Skeletal muscle satellite cell (primary cell): Measurements from ENCODE around the gene FBXO34.
A peak's percentile ranks its signal among the peaks of the same experiment; 100 is the strongest.

Source experiments
- H3K27me3 ChIP-seq: 2 replicates; pipeline ENCODE4 v1.7.0; 2013; ENCODE audit warnings: low read length; ENCODE audit not compliant: control insufficient read depth, insufficient read depth
- H3K36me3 ChIP-seq: 2 replicates; pipeline ENCODE4 v1.7.0; 2013; ENCODE audit warnings: mild to moderate bottlenecking, control low read depth, low read length; ENCODE audit not compliant: insufficient read depth
- H3K4me1 ChIP-seq: 2 replicates; pipeline ENCODE4 v1.7.0; 2013; ENCODE audit warnings: low read length; ENCODE audit not compliant: control insufficient read depth, insufficient read depth
- H3K4me2 ChIP-seq: 2 replicates; pipeline ENCODE4 v1.7.0; 2013; ENCODE audit warnings: mild to moderate bottlenecking, low read length
- H3K4me3 ChIP-seq: 2 replicates; pipeline ENCODE4 v1.7.0; 2013; ENCODE audit warnings: low read length
- H3K9ac ChIP-seq: 2 replicates; pipeline ENCODE4 v1.7.0; 2013; ENCODE audit warnings: mild to moderate bottlenecking, low read depth, low read length, moderate library complexity
- H3K9me3 ChIP-seq: replicated peaks from 2 replicates; pipeline ENCODE4 v1.7.0; 2013; ENCODE audit warnings: mild to moderate bottlenecking, control low read depth, low read length

The FBXO34 gene

DNA sequence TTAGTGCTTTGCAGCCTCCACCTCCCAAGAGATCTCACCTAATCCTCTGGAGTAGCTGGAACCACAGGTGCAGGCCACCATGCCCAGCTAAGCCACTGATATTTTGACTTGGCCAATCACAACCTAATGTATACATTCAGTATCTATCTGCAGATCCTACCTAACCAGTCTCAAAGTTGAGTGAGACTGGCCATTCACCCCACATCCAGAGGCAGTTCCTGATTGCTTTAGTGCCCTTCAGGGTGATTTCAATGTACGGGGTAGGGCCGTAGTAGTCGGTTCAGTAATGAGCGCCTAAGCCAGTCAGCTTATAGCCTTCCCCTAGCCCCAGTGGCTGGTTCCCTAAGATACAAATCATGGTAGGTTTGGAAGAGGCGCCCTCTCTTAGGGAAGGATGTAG, 27.4 kb upstream of the FBXO34 start:
- Histone ChIP-seq H3K4me2 (no peak overlapping the region), H3K27me3 (peaks cover 54% of the 10 kb centered on the region), H3K9ac (no peak overlapping the region), H3K36me3 (no peaks in the 10 kb centered on the region), H3K4me3 (no peak overlapping the region), H3K4me1 (no peaks in the 10 kb centered on the region), H3K9me3 (no peaks in the 10 kb centered on the region)

GRCh38 chr14:55245657-55246268, 25.5 kb upstream of the FBXO34 start:
- Histone ChIP-seq H3K9me3 (no peaks in the 10 kb centered on the region), H3K4me1 (no peaks in the 10 kb centered on the region), H3K9ac (no peak overlapping the region), H3K36me3 (no peaks in the 10 kb centered on the region), H3K27me3 (peaks cover 55% of the 10 kb centered on the region), H3K4me3 (no peak overlapping the region), H3K4me2 (no peak overlapping the region)

DNA sequence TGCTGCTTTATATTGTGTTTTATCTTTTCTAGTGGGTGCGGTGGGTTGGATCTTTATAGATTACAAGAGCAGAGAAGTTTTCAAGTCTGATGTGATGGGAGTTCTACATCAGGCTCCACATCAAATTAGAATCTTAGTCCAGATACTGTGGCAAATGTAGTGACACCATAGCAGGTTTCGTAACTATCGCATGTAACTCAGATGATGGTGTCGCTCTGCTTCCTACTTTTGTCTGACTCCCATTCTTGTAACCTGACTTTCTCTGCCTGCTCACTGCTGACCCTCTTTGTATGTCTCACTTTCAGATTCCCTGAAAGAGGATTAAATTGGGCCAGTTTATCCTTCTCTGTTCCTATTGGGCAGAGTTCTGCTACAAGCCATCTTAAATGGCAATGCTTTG, 22.8 kb upstream of the FBXO34 start:
- no peak overlapping the region for H3K4me2 ChIP-seq
- H3K27me3 ChIP-seq = peaks cover 55% of the 10 kb centered on the region
- no peak overlapping the region for H3K9ac ChIP-seq
- H3K36me3 ChIP-seq = no peaks in the 10 kb centered on the region
- no peaks in the 10 kb centered on the region for H3K4me1 ChIP-seq
- no peaks in the 10 kb centered on the region for H3K9me3 ChIP-seq
- H3K4me3 ChIP-seq = no peak overlapping the region

GRCh38 chr14:55249423-55249822, 21.8 kb upstream of the FBXO34 start:
- Histone ChIP-seq H3K4me2 (no peak overlapping the region), H3K9me3 (no peaks in the 10 kb centered on the region), H3K9ac (no peak overlapping the region), H3K27me3 (peaks cover 50% of the 10 kb centered on the region), H3K4me1 (no peaks in the 10 kb centered on the region), H3K36me3 (no peaks in the 10 kb centered on the region), H3K4me3 (no peak overlapping the region)

DNA sequence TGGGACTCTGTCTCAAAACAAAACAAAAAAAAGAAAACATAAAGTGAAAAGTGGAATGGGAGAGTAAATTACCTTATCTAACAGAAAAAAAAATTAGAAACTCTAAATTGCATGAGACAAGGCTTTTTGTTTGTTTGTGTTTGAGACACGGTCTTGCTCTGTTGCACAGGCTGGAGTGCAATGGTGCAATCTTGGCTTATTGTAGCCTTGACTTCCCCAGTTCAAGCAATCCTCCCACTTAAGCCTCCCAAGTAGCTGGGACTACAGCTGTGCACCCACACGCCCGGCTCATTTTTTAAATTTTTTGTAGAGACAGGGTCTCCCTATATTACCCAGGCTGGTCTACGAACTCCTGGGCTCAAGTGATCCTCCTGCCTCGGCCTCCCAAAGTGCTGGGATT, 17.9 kb upstream of the FBXO34 start:
- Histone ChIP-seq H3K4me3 (no peak overlapping the region), H3K4me1 (no peaks in the 10 kb centered on the region), H3K36me3 (no peaks in the 10 kb centered on the region), H3K4me2 (no peak overlapping the region), H3K9me3 (no peaks in the 10 kb centered on the region), H3K9ac (no peak overlapping the region), H3K27me3 (peaks cover 60% of the 10 kb centered on the region)

DNA sequence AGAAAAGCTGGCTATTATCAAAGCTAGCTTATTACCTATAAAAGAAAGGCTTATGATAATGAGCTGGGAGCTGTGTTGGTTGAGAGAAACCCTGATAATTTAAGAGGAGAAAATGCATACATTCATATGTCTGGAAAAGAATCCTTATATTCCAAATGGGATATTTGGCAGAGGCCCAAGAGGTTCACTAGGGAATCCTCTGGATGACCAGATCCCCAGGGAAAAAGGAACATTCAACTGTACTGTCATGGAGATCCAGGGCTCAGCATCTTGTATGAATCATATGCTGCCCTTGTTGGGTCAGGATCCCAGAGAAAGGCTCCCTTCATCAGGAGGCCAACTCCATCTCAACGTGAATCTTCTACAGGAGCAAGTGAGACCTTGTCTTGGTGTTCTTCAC, 16.6 kb upstream of the FBXO34 start:
- no peak overlapping the region for H3K4me2 ChIP-seq
- no peaks in the 10 kb centered on the region for H3K36me3 ChIP-seq
- no peaks in the 10 kb centered on the region for H3K9me3 ChIP-seq
- peaks cover 56% of the 10 kb centered on the region for H3K27me3 ChIP-seq
- no peak overlapping the region for H3K4me3 ChIP-seq
- H3K4me1 ChIP-seq = no peaks in the 10 kb centered on the region
- H3K9ac ChIP-seq = no peak overlapping the region

GRCh38 chr14:55255979-55256378, 15.2 kb upstream of the FBXO34 start:
- H3K9ac ChIP-seq = no peak overlapping the region
- no peaks in the 10 kb centered on the region for H3K9me3 ChIP-seq
- H3K4me2 ChIP-seq = no peak overlapping the region
- no peaks in the 10 kb centered on the region for H3K4me1 ChIP-seq
- no peaks in the 10 kb centered on the region for H3K36me3 ChIP-seq
- H3K4me3 ChIP-seq = no peak overlapping the region
- peaks cover 64% of the 10 kb centered on the region for H3K27me3 ChIP-seq

DNA sequence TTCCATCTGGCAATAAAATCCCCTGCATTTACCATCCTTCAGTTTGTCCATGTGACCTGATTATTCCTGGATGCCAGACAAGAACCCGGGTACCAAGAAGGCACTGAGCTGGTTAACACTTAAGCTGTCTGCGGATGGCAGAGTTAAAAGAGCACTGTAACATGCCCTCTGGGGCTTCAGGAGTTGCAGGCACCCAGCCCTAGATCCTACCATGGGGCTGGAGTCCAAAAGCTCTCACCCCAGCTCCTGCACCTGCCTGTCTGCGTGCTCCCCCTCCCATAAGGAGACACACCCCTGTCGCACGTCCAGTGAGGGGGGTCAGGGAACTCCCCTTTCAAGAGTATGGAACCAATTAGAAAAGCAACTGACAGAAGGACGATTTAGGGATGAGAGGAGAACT, 14.6 kb upstream of the FBXO34 start:
- no peak overlapping the region for H3K4me3 ChIP-seq
- no peak overlapping the region for H3K9ac ChIP-seq
- no peaks in the 10 kb centered on the region for H3K4me1 ChIP-seq
- peaks cover 61% of the 10 kb centered on the region for H3K27me3 ChIP-seq
- no peaks in the 10 kb centered on the region for H3K9me3 ChIP-seq
- H3K36me3 ChIP-seq = no peaks in the 10 kb centered on the region
- no peak overlapping the region for H3K4me2 ChIP-seq

DNA sequence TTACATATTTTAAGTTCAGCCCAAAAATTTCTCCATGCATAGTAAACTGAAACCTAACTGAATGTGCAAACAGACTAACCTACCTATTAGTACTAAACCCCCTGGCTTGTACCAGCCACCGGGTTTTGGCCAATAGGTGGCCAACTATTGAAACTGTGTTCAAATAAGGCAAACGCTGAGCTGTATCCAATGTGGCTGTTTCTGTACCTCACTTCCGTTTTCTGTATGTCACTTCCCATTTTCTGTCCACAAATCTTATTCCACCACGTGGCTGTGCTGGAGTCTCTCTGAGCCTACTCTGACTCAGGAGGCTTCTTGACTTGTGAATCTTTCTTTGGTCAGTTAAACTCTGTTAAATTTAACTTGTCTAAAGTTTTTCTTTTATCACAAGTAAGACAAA, 6.0 kb upstream of the FBXO34 start:
- Histone ChIP-seq H3K9me3 (no peaks in the 10 kb centered on the region), H3K36me3 (no peaks in the 10 kb centered on the region), H3K4me2 (no peak overlapping the region), H3K4me3 (no peak overlapping the region), H3K4me1 (peaks cover 6% of the 10 kb centered on the region), H3K27me3 (peaks cover 16% of the 10 kb centered on the region), H3K9ac (no peak overlapping the region)

DNA sequence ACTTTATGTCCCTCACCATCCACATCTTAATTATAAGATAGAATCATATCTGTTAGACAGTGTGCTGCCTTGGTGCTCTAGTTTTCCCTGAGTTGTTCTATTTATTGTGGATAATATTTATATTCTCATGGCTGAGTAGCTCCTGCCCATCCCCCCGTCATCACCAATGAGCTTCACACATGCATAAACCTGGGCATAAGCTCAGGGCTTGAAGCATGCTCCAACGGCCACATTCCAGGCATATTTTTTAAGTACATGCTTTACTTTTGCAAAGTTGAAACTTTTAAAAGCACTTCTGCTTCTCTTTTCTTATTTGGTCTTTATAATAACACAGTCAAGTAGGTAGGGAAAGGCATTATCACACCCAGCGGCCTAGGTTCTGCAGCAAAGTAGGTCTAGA, 3.4 kb upstream of the FBXO34 start:
- no peak overlapping the region for H3K4me3 ChIP-seq
- no peak overlapping the region for H3K4me2 ChIP-seq

DNA sequence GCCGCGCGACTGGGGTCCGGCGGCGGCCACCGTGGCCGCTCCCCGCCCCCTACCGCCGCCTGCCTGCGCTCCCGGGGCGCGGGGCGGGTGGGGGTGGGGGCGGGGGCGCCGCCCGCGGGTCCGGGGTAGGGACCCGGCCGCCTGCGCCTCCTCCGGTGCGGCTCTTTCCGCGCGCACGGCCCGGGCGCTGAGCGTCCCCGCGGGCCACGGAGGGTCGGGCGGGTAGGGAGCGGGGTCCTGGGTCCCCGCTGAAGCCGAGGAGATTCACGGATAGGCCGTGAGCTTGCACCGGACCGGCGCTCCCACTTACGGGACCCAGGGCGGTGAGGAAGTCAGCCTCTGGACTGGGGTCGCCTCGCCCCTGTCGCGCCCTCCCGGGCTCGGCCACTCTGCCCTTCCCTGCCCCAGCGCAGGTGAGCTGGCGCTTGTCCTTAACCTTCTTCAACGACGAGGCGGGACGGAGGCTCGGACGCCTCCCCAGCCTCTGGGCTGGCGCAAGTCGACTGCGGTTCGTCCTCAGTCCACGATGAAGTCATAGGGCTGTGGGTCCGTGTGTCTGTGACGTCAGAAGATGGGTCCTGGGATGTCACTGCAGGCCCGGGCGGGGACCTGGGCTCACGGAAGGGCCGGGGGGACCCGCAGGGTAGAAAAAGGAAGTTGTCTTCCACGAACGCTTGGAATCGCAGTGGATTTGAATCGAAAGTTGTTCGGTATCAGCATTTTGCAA, 514 bp downstream of the FBXO34 start:
- H3K4me3 ChIP-seq = peak overlapping the region; percentile 93

More for the DNA sequence above, 3.4 kb upstream of the FBXO34 start:
- no peaks in the 10 kb centered on the region for H3K27me3 ChIP-seq
- H3K9ac ChIP-seq = no peak overlapping the region
- H3K36me3 ChIP-seq = no peaks in the 10 kb centered on the region
- peaks cover 19% of the 10 kb centered on the region for H3K4me1 ChIP-seq
- no peaks in the 10 kb centered on the region for H3K9me3 ChIP-seq

DNA sequence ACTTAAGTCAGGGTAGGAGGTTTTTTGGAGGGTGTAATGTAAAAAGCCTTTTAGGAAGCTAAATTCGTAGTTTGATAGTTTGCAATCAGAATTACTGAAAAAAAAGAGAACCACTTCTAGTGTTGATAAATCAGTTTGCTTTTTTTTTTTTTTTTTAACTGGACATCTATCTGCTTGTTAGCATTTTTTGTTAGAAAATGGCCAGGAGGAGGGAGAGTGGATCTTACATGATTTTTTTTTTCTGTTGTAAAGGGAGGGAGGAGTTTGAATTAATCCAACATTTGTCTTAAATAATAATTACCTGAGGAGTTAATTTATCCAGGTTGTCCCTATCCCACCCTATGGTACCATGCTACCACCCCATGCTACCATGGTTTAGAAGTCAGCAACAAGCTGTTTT, 1.2 kb downstream of the FBXO34 start:
- H3K9ac ChIP-seq = peak overlapping the region; percentile 86
- no peaks in the 10 kb centered on the region for H3K36me3 ChIP-seq
- peak overlapping the region; percentile 93 for H3K4me3 ChIP-seq
- peak overlapping the region; percentile 85 for H3K4me2 ChIP-seq
- H3K27me3 ChIP-seq = no peaks in the 10 kb centered on the region
- no peaks in the 10 kb centered on the region for H3K9me3 ChIP-seq
- peaks cover 38% of the 10 kb centered on the region for H3K4me1 ChIP-seq

More for the DNA sequence above, 514 bp downstream of the FBXO34 start:
- peak overlapping the region; percentile 86 for H3K9ac ChIP-seq
- no peaks in the 10 kb centered on the region for H3K9me3 ChIP-seq
- no peaks in the 10 kb centered on the region for H3K27me3 ChIP-seq
- H3K4me2 ChIP-seq = peak overlapping the region; percentile 85
- H3K4me1 ChIP-seq = peaks cover 38% of the 10 kb centered on the region
- no peaks in the 10 kb centered on the region for H3K36me3 ChIP-seq
